HG03280 (cell line): ENCODE measurements around the gene TECPR2.
"Not testable (repeated sequence)": the region's sequence is repeated elsewhere in the genome, so short reads cannot be mapped to it uniquely, and the experiment has no call there.

ENCODE experiments used
- ATAC-seq: cut with Tn5 transposase; IDR thresholded peaks from one replicate; pipeline ENCODE4 v1.9.1; 2021; ENCODE audit warnings: mild to moderate bottlenecking, moderate library complexity; ENCODE audit not compliant: unreplicated experiment

Gene TECPR2

GRCh38 chr14:102507857-102508312 is 145.1 kb downstream of the TECPR2 start:
- no peak for ATAC-seq

GRCh38 chr14:102508410-102508773 is 145.7 kb downstream of the TECPR2 start:
- no peak for ATAC-seq

- peak; percentile 8 for ATAC-seq
Measured at GRCh38 chr14:102508774-102509745, 146.3 kb downstream of the TECPR2 start.

GRCh38 chr14:102509746-102510615 is 147.2 kb downstream of the TECPR2 start, which contains the start of gene ANKRD9:
TSS of gene ANKRD9 (minus strand) at chr14:102509776. CDS start at chr14:102507889, 1,887 bp downstream.
- ATAC-seq: peak; percentile 81

GRCh38 chr14:102510616-102511520 is 148.1 kb downstream of the TECPR2 start:
- no peak for ATAC-seq

- ATAC-seq: no peak
Measured at GRCh38 chr14:102511538-102511937, 148.8 kb downstream of the TECPR2 start.

GRCh38 chr14:102512793-102513300 is 150.1 kb downstream of the TECPR2 start:
- no peak for ATAC-seq

- ATAC-seq: no peak
Measured at GRCh38 chr14:102513899-102514772, 151.4 kb downstream of the TECPR2 start.

GRCh38 chr14:102514987-102515733 is 152.4 kb downstream of the TECPR2 start:
- ATAC-seq: no peak

GRCh38 chr14:102516531-102517391 is 154.0 kb downstream of the TECPR2 start:
- peak; percentile 68 for ATAC-seq

GRCh38 chr14:102517392-102518062 is 154.8 kb downstream of the TECPR2 start:
- ATAC-seq: peak; percentile 12

- no peak for ATAC-seq
Measured at GRCh38 chr14:102518063-102518648, 155.4 kb downstream of the TECPR2 start.

- not testable (repeated sequence) for ATAC-seq
Measured at GRCh38 chr14:102519709-102520108, 157.0 kb downstream of the TECPR2 start.

GRCh38 chr14:102523200-102523568 is 160.4 kb downstream of the TECPR2 start:
- ATAC-seq: no peak

GRCh38 chr14:102523569-102524450 is 161.1 kb downstream of the TECPR2 start:
- ATAC-seq: peak; percentile 1
